WTC11 (cell line): ENCODE results near the gene ATP2B2. TPM values are rescaled to one million over a fixed set of nuclear protein-coding genes. Genes with fewer than 3 reads are reported as not detected.

Experiments
- ATAC-seq: fragments of 200-7000 bp; cut with Tn5 transposase; 2 replicates; pipeline ENCODE4 v1.10.0; 2021; ENCODE audit warnings: mild to moderate bottlenecking, moderate library complexity
- CTCF ChIA-PET: fragments of 300-600 bp; sonication (Branson Sonifier 250); formaldehyde crosslinking; loops from one replicate; lab custom pipeline; 2021; ENCODE audit warnings: antibody characterized with exemption; lab: Charles Lee
- POLR2A ChIA-PET: fragments of 350-600 bp; sonication (Branson Sonifier 250); formaldehyde crosslinking; loops from one replicate; lab custom pipeline; 2021; ENCODE audit warnings: antibody characterized with exemption; lab: Charles Lee
- DNase-seq: peaks from one replicate; pipeline ENCODE4 v3.0.0; 2021; ENCODE audit warnings: low spot score
- H3K27ac Mint-ChIP-seq: 2 replicates; pipeline ENCODE4 v1.8.0; 2021; ENCODE audit warnings: mixed read lengths
- H3K27me3 Mint-ChIP-seq: 2 replicates; pipeline ENCODE4 v1.8.0; 2021; ENCODE audit warnings: low read depth, mild to moderate bottlenecking, moderate library complexity, mixed read lengths
- H3K36me3 Mint-ChIP-seq: 2 replicates; pipeline ENCODE4 v1.8.0; 2021; ENCODE audit warnings: mixed read lengths
- H3K4me1 Mint-ChIP-seq: 2 replicates; pipeline ENCODE4 v1.8.0; 2022; ENCODE audit warnings: mixed read lengths
- H3K4me3 Mint-ChIP-seq: 2 replicates; pipeline ENCODE4 v1.8.0; 2021; ENCODE audit warnings: mild to moderate bottlenecking, moderate library complexity, mixed read lengths
- H3K9me3 Mint-ChIP-seq: 2 replicates; pipeline ENCODE4 v1.8.0; 2021; ENCODE audit warnings: mixed read lengths
- AFF4 ChIP-seq: sonication (generic); formaldehyde crosslinking; IDR thresholded peaks from 2 replicates; pipeline ENCODE4 v1.8.1; 2023; ENCODE audit warnings: mild to moderate bottlenecking, missing genetic modification reagents, borderline replicate concordance
- ATF6 ChIP-seq: sonication (generic); formaldehyde crosslinking; IDR thresholded peaks from 2 replicates; pipeline ENCODE4 v1.8.1; 2023; ENCODE audit warnings: mild to moderate bottlenecking, missing genetic modification reagents
- CDX4 ChIP-seq: fragments of 250-450 bp; sonication (Bioruptor Pico); IDR thresholded peaks from 2 replicates; pipeline ENCODE4 v1.9.0; 2021; ENCODE audit warnings: moderate library complexity, mild to moderate bottlenecking, inconsistent platforms, borderline replicate concordance
- CREM ChIP-seq: sonication (generic); formaldehyde crosslinking; IDR thresholded peaks from 2 replicates; pipeline ENCODE4 v1.8.1; 2022; ENCODE audit warnings: mild to moderate bottlenecking, missing genetic modification reagents, moderate library complexity
- CTCF ChIP-seq: fragments of 200-600 bp; IDR thresholded peaks from 2 replicates; pipeline ENCODE4 v1.8.0; 2022; ENCODE audit warnings: antibody characterized with exemption
- EMX1 ChIP-seq: fragments of 250-450 bp; sonication (Bioruptor Pico); IDR thresholded peaks from 2 replicates; pipeline ENCODE4 v1.8.0; 2021; ENCODE audit warnings: mild to moderate bottlenecking
- ESRRA ChIP-seq: sonication (generic); formaldehyde crosslinking; IDR thresholded peaks from 2 replicates; pipeline ENCODE4 v1.8.1; 2022; ENCODE audit warnings: mild to moderate bottlenecking, missing genetic modification reagents, borderline replicate concordance
- FOXK1 ChIP-seq: sonication (generic); formaldehyde crosslinking; IDR thresholded peaks from 2 replicates; pipeline ENCODE4 v1.8.0; 2022; ENCODE audit warnings: mild to moderate bottlenecking, moderate library complexity, missing genetic modification reagents
- HMGA2 ChIP-seq: fragments of 250-450 bp; sonication (Bioruptor Pico); IDR thresholded peaks from 2 replicates; pipeline ENCODE4 v1.4.0; 2021; ENCODE audit warnings: mild to moderate bottlenecking, moderate library complexity
- MLX ChIP-seq: sonication (generic); formaldehyde crosslinking; IDR thresholded peaks from 2 replicates; pipeline ENCODE4 v1.8.1; 2023; ENCODE audit warnings: mild to moderate bottlenecking, missing genetic modification reagents, moderate library complexity
- MYBL2 ChIP-seq: sonication (generic); formaldehyde crosslinking; IDR thresholded peaks from 2 replicates; pipeline ENCODE4 v1.8.1; 2023; ENCODE audit warnings: mild to moderate bottlenecking, moderate library complexity, missing genetic modification reagents
- SP1 ChIP-seq: sonication (generic); formaldehyde crosslinking; conservative IDR thresholded peaks from 2 replicates; pipeline ENCODE4 v1.8.1; 2022; ENCODE audit warnings: missing genetic modification reagents
- ZNF138 ChIP-seq: sonication (generic); formaldehyde crosslinking; conservative IDR thresholded peaks from 2 replicates; pipeline ENCODE4 v1.8.1; 2022; ENCODE audit warnings: mild to moderate bottlenecking, moderate library complexity, missing genetic modification reagents
- total RNA-seq: library from RNA; stranded (reverse); gene quantifications from 3 replicates; pipeline ENCODE4 v1.2.3, GENCODE V29; 2021
- TF ChIP-seq, protein P1 (sequence below): sonication (generic); formaldehyde crosslinking; conservative IDR thresholded peaks from 2 replicates; pipeline ENCODE4 v1.8.1; 2022; ENCODE audit warnings: mild to moderate bottlenecking, missing genetic modification reagents
- TF ChIP-seq, protein P2 (sequence below): sonication (generic); formaldehyde crosslinking; IDR thresholded peaks from 2 replicates; pipeline ENCODE4 v1.8.1; 2022; ENCODE audit warnings: low read depth, missing genetic modification reagents, borderline replicate concordance
- TF ChIP-seq, protein P3 (sequence below): sonication (generic); formaldehyde crosslinking; IDR thresholded peaks from 2 replicates; pipeline ENCODE4 v1.8.0; 2022; ENCODE audit warnings: missing genetic modification reagents

Gene ATP2B2
- total RNA-seq, 1 experiment from 2014 or later = 0.48 TPM

- TF ChIP-seq, protein P1, sequence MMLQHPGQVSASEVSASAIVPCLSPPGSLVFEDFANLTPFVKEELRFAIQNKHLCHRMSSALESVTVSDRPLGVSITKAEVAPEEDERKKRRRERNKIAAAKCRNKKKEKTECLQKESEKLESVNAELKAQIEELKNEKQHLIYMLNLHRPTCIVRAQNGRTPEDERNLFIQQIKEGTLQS (CRISPR knock-in tag) = no peak
- no peak for TF ChIP-seq CREM
- no peak for TF ChIP-seq HMGA2 (CRISPR knock-in tag)
- TF ChIP-seq, protein P2, sequence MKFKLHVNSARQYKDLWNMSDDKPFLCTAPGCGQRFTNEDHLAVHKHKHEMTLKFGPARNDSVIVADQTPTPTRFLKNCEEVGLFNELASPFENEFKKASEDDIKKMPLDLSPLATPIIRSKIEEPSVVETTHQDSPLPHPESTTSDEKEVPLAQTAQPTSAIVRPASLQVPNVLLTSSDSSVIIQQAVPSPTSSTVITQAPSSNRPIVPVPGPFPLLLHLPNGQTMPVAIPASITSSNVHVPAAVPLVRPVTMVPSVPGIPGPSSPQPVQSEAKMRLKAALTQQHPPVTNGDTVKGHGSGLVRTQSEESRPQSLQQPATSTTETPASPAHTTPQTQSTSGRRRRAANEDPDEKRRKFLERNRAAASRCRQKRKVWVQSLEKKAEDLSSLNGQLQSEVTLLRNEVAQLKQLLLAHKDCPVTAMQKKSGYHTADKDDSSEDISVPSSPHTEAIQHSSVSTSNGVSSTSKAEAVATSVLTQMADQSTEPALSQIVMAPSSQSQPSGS (CRISPR knock-in tag) = no peak
- TF ChIP-seq EMX1 (CRISPR knock-in tag) = no peak
- no peak for TF ChIP-seq AFF4 (CRISPR knock-in tag)
- TF ChIP-seq SP1 = no peak
Measured at GRCh38 chr3:10474275-10474646, 31.1 kb downstream of the ATP2B2 start (continued).

- H3K4me3 Mint-ChIP-seq = no peak overlapping the region
- peaks cover 16% of the 10 kb centered on the region for H3K4me1 Mint-ChIP-seq
- peaks cover 10% of the 10 kb centered on the region for H3K9me3 Mint-ChIP-seq
- DNase-seq = no peak
- peaks cover 2% of the 10 kb centered on the region; the same call in 1 of the 2 replicates for H3K27me3 Mint-ChIP-seq
- no peak overlapping the region for H3K27ac Mint-ChIP-seq
- peak; percentile 62 for ATAC-seq
- TF ChIP-seq CTCF (peak; percentile 12; the same call in 1 of the 2 replicates), ZNF138 (CRISPR knock-in tag) (no peak)
- ChIA-PET CTCF (interaction anchor here (0.5 to 1.7 kb wide), 10 partner anchors 11 to 265 kb away, joined by 3 to 4 read pairs (median 3); no protein-coding TSS in a partner anchor), POLR2A (interaction anchor here (0.6 kb wide), 1 partner anchor 17 kb away, joined by 7 read pairs; no protein-coding TSS in a partner anchor)
- no peaks in the 10 kb centered on the region for H3K36me3 Mint-ChIP-seq
Measured at GRCh38 chr3:10473581-10474274, 31.7 kb downstream of the ATP2B2 start.

GRCh38 chr3:10472877-10473440, 32.4 kb downstream of the ATP2B2 start:
- Mint-ChIP-seq H3K27ac (no peak overlapping the region), H3K36me3 (no peaks in the 10 kb centered on the region), H3K27me3 (no peaks in the 10 kb centered on the region), H3K9me3 (peaks cover 3% of the 10 kb centered on the region; the same call in 1 of the 2 replicates), H3K4me1 (peaks cover 16% of the 10 kb centered on the region), H3K4me3 (no peak overlapping the region)
- DNase-seq (no peak), ATAC-seq (no peak)
- CTCF ChIA-PET = no interaction called here
- POLR2A ChIA-PET = no interaction called here
- TF ChIP-seq FOXK1 (CRISPR knock-in tag) (no peak), MYBL2 (CRISPR knock-in tag) (no peak), ATF6 (CRISPR knock-in tag) (no peak), ESRRA (CRISPR knock-in tag) (no peak), CDX4 (CRISPR knock-in tag) (no peak), MLX (CRISPR knock-in tag) (no peak)
- TF ChIP-seq, protein P3, sequence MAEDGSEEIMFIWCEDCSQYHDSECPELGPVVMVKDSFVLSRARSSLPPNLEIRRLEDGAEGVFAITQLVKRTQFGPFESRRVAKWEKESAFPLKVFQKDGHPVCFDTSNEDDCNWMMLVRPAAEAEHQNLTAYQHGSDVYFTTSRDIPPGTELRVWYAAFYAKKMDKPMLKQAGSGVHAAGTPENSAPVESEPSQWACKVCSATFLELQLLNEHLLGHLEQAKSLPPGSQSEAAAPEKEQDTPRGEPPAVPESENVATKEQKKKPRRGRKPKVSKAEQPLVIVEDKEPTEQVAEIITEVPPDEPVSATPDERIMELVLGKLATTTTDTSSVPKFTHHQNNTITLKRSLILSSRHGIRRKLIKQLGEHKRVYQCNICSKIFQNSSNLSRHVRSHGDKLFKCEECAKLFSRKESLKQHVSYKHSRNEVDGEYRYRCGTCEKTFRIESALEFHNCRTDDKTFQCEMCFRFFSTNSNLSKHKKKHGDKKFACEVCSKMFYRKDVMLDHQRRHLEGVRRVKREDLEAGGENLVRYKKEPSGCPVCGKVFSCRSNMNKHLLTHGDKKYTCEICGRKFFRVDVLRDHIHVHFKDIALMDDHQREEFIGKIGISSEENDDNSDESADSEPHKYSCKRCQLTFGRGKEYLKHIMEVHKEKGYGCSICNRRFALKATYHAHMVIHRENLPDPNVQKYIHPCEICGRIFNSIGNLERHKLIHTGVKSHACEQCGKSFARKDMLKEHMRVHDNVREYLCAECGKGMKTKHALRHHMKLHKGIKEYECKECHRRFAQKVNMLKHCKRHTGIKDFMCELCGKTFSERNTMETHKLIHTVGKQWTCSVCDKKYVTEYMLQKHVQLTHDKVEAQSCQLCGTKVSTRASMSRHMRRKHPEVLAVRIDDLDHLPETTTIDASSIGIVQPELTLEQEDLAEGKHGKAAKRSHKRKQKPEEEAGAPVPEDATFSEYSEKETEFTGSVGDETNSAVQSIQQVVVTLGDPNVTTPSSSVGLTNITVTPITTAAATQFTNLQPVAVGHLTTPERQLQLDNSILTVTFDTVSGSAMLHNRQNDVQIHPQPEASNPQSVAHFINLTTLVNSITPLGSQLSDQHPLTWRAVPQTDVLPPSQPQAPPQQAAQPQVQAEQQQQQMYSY (CRISPR knock-in tag) = no peak
